Inflammatory macrophage (primary cell): ENCODE measurements around the gene ENO2.
A peak's percentile ranks its signal among the peaks of the same experiment; 100 is the strongest.

Experiments
- DNase-seq, 2 donors: peaks; one replicate each; pipeline ENCODE4 v3.0.0-alpha.2; 2020 to 2022

Gene ENO2

DNA sequence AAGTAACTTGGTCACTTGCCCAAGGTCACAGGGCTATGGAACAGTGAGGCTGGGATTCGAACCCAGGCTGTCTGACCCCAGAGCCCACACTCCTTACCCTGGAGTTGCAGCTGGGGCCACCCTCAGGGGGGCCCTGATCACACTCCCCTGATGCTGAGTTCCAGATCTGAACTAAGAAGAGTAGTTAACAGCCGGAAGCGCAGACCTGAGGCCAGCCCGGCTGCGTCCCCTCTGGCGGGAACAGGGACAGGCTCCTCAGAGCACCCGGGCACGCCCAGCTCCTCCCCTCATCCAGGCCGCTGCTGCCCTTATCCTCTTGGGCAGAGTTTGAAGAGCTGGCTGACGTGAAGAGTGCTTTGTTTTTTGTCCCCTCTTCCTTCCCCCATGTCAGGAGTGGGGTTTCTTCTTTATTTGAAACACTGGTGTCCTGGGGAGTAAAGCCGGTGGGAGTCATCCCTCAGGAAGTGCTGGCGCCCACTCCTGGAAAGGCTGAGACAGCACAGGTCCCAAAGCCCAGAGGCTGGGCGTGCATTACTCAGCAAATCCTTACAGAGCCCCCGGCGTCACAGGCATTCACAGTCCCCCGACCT, 47.4 kb downstream of the ENO2 start:
- peak; percentile 58 to 66 for DNase-seq

DNA sequence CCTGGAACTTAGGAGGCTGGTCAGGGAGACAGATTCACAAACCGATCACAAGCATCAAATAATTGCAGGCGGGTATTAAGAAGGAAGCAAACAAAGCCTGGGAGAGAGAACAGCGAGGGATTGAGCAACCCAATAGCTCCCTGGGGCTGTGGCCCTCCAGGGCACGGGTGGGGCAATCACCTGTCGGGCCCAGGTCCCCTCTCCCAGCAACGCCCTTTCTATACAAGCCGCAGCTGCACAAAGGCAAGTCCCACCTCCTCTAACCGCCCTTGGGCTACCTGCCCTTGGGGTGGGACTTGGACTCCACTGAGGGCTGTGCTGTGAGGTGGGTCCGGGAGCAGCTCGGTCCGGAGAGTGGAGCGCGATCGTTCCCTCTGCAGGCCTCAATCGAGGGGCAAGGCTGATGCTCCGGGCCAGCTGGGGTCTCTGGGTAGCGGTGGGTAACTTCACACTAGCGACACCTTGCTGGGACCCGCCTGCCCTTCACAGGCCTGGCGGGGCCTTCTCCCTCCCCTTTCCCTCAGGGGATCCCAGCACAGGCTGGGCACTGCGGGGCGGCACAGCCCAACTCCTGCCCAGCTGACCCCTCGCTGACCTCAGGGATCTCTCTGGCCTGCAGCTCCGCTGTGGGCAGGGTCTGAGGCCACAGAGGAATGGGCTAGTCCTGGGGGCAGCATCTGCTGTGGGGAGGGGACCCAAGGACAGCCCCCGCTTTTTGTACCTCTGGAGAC, 48.1 kb downstream of the ENO2 start:
- no peak for DNase-seq

DNA sequence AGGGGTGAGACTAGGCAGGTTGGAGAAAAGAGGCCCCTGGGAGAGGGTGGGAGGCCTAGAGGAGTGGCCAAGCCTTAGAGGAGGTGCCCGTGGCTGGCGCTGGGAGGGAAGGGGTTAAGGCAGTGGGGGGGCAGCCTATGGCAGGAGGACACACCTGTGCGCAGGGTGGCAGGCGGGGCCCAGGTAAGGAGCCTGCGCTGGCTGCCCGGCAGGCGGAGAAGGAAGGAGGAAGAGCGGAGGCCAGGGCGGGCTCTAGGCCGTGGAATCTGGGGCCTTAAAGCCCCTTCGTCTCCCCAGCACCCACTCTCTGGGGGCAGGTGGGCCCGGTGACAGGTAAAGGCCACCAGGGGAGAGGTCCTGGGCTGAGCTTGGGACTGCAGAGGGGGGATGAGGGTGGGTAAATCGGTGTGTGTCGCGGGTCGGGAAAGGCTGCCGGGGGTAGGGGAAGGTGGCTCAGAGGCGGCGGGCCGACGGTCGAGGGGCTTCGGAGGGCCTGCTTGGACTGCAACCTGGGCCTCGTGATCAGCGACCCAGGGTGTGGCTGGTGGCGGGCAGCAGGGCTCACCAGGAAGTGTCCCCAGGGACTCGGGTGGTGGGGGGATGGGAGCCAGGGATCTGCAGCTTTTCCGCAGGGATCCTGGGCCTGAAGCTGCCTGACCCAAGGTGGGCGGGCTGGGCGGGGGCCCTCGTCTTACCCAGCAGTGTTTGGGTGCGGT, 48.8 kb downstream of the ENO2 start:
- no peak for DNase-seq

DNA sequence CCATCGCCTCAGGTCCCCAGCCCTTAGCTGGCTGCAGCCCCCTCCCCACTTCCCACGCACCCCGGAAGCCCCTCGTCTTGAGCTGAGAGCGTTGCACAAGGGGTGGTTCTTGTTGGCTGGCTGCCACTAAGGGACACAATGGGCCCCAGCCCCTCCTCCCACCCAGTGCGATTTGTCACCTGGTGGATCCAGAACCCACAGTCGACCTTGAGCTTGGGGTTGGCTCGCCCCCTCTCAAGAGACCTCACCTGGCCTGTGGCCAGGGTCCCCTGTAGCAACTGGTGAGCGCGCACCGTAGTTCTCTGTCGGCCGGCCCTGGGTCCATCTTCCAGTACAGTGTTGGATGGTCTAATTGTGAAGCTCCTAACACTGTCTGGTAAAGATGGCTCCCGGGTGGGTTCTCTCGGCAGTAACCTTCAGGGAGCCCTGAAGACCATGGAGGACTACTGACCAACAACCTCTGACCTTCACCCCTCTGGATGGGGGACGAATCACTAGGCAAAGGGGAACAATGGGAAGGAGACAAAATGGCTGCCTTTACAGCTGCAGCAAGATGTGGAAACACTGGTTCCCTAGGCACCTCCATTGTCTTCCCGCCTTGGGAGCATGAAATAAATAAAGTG, 49.5 kb downstream of the ENO2 start:
- DNase-seq: no peak

DNA sequence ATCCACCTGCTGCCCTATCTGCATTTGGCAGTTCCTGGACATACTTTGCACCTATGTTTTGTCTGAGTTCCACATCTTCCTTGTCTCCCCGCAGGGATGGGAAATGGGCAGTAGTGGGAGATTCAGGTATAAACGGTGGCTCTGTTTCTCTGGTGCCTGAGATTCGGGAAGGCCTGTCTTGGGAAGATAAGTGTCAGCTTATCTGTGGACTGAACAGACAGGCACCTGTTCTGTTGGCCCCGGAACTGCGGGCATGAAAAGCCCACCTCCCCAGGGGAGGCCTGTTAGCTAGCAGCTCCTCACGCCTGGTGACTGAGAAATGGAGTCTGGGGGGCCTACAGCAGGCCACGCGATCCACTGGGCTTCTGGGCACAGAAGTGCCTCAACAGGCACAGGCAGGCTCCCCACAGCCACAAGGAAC, 50.2 kb downstream of the ENO2 start:
- no peak for DNase-seq

DNA sequence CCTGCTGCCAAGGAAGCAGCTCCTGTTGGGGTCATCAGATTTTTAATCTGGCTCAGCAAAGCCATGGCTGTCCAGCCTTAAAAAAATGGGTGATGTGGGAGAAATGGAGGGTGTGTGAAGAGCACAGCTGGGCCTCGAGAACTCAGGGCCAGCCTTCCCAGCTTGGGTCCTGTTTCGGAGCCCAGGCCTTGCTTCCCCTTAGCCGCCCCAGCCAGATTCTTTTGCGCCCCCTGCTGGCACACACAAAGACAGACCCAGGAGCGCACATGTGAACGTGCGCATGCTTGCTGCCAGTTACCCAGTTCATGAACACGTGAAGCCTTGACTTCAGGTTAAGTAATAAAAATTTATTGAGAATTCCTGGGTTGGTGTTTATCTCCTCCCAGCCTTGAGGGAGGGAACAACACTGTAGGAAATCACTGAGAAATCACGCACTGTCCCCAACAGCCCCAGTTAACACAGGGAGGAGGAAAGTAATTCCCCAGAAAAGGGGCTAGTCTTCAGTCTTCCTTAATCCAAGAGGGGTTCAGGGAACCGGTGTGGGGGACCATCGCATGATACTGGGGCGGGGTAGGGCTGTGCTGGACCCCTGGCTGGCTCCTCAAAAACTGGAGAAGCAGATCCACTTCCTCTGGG, 50.8 kb downstream of the ENO2 start:
- DNase-seq: peak; percentile 90 to 91

GRCh38 chr12:6965714-6966113, 51.3 kb downstream of the ENO2 start:
- DNase-seq: no peak

GRCh38 chr12:6966351-6966750, 52.0 kb downstream of the ENO2 start:
- DNase-seq: no peak

- DNase-seq: no peak
These were observed 53.3 kb downstream of the ENO2 start for GRCh38 chr12:6967651-6968100.

DNA sequence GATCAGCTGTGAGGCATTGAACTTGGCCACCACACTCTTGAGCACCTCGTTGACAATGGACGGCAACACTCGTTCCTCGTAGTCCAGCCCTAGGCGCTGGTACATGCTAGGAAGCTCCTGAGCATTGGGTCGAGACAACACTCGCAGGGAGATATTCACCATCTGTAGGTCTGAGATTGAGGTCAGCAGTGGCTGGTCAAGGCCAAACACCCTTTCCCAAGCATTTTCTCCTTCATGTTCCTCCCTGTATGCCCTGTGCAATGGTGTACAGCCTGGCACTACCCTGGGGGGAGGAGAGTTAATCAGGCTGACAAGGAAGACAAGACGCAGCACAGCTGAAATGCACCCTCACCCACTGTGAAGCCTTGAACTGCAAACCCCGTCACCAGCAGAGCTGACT, 54.0 kb downstream of the ENO2 start:
- no peak for DNase-seq

GRCh38 chr12:6970096-6970527, 55.7 kb downstream of the ENO2 start:
- DNase-seq: peak in 1 of 2 donors; percentile 27
